RWPE1 (cell line): Measurements from ENCODE around the gene P2RX1.
A peak's percentile ranks its signal among the peaks of the same experiment; 100 is the strongest.

Source experiments
- CTCF ChIA-PET: fragments of 350-600 bp; sonication (Branson Sonifier 250); formaldehyde crosslinking; extraction: SDS; loops from one replicate; lab custom pipeline; 2021; lab: Yijun Ruan, JAX
- POLR2A ChIA-PET: fragments of 400-600 bp; formaldehyde crosslinking; extraction: SDS; loops from one replicate; lab custom pipeline; 2020; ENCODE audit warnings: antibody characterized with exemption; ENCODE audit not compliant: low non-redundant PET; lab: Yijun Ruan, JAX
- DNase-seq: peaks from one replicate; pipeline ENCODE4 v3.0.0; 2012; ENCODE audit warnings: low spot score
- H3K27ac ChIP-seq: fragments of 450-650 bp; 2 replicates; pipeline ENCODE4 v1.5.1; 2017
- TF ChIP-seq, protein P1 (sequence below): fragments of 450-650 bp; conservative IDR thresholded peaks from 2 replicates; pipeline ENCODE4 v1.5.1; 2017; ENCODE audit warnings: low read depth, mild to moderate bottlenecking

The P2RX1 gene

DNA sequence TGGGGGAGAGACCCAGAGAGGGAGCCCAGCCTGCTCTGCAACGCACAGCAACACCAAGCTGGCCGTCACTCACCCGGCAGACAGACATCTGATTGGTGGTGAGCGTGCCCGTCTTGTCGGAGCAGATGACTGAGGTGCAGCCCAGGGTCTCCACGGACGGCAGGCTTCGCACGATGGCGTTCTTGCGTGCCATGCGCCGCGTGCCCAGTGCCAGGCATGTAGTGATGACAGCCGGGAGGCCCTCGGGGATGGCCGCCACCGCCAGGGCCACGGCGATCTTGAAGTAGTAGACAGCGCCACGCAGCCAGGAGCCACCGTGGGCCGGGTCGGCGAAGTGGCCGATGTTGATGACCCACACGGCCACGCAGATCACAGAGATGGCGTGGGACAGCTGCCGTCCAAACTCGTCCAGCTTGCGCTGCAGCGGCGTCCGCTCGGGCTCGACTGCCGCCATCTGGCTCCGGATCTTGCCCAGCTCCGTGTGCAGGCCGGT, 31.1 kb upstream of the P2RX1 start:
- no peak for DNase-seq
- ChIA-PET POLR2A (no interaction called here), CTCF (no interaction called here)
- no peak overlapping the region for H3K27ac ChIP-seq
- TF ChIP-seq, protein P1, sequence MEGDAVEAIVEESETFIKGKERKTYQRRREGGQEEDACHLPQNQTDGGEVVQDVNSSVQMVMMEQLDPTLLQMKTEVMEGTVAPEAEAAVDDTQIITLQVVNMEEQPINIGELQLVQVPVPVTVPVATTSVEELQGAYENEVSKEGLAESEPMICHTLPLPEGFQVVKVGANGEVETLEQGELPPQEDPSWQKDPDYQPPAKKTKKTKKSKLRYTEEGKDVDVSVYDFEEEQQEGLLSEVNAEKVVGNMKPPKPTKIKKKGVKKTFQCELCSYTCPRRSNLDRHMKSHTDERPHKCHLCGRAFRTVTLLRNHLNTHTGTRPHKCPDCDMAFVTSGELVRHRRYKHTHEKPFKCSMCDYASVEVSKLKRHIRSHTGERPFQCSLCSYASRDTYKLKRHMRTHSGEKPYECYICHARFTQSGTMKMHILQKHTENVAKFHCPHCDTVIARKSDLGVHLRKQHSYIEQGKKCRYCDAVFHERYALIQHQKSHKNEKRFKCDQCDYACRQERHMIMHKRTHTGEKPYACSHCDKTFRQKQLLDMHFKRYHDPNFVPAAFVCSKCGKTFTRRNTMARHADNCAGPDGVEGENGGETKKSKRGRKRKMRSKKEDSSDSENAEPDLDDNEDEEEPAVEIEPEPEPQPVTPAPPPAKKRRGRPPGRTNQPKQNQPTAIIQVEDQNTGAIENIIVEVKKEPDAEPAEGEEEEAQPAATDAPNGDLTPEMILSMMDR, result no peak

DNA sequence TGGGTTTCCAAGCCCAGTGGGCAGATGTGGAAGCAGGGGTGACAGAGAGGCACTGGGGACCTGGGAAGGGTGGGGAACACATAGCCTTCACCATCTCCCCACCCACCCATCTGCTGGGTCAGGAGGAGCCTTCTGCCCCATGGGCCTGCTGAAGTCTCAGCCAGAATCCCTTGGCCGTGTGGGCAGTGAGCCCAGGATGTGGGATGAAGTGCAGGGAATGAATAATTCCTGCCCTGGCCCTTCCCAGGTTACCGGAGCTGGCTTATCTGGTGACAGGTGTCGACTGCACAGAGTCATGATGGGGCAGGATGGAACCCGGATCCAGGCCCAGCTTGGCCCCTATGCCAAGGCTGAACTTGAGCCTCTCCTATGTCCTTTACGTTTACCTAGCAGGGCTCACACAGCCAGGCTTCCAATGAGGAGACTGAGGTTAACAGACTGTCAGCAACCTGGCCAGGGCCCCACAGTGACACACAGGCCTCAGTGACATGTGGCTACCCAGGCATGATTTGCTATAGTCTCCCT, 30.5 kb upstream of the P2RX1 start:
- no peak for DNase-seq
- TF ChIP-seq, protein P1, result no peak
- CTCF ChIA-PET, result interaction anchor here (0.6 kb wide), 1 partner anchor 81 kb away, joined by 5 read pairs; no protein-coding TSS in a partner anchor

DNA sequence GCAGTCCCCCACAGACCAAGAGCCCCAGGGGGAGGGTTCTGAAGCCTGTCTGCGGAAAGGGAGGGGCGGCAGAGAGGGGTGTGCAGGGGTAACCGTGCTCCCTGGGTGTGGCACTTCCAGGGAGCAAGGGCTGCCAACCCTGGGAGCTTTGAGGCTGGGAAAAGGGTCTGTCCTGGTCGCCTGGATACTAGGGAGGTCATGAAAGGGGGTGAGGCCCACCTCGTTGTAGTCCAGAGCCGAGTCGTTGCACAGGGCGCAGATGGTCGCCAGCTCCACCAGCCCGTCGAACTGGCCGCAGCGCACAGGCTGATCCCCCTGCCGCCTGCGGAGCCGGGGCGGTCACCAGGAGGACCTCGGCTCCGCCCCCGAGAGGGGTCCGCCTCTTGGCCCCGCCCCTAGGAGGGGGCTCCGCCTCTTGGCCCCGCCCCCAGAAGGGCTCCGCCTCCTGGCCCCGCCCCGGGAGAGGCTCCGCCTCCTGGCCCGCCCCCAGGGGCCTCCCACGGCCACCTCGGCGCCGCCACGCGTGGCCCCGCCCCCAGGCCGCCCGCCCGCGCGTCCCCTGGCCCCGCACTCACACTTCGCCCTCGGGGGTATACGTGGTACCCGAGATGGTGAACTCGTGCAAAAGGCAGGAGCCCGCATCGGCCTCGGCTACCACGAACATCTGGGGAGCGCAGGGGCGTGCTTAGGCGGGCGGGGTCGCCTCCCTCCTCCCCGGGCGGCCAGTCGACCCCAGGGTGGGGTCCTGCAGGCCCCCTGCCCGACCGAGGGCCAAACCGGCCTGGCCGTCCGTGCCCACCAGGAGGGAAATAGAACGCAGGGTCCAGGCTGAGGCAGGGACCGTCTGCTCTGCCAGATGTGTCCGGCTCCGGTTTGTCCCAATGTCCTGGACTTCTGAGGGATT, 28.5 kb upstream of the P2RX1 start:
- no peak overlapping the region for H3K27ac ChIP-seq
- CTCF ChIA-PET, result interaction anchor here (0.5 kb wide), 1 partner anchor 67 kb away, joined by 3 read pairs; no protein-coding TSS in a partner anchor
- DNase-seq, result peak; percentile 72
- POLR2A ChIA-PET, result no interaction called here
- TF ChIP-seq, protein P1, result no peak

More for the DNA sequence above, 30.5 kb upstream of the P2RX1 start:
- no peak overlapping the region for H3K27ac ChIP-seq
- POLR2A ChIA-PET, result no interaction called here

DNA sequence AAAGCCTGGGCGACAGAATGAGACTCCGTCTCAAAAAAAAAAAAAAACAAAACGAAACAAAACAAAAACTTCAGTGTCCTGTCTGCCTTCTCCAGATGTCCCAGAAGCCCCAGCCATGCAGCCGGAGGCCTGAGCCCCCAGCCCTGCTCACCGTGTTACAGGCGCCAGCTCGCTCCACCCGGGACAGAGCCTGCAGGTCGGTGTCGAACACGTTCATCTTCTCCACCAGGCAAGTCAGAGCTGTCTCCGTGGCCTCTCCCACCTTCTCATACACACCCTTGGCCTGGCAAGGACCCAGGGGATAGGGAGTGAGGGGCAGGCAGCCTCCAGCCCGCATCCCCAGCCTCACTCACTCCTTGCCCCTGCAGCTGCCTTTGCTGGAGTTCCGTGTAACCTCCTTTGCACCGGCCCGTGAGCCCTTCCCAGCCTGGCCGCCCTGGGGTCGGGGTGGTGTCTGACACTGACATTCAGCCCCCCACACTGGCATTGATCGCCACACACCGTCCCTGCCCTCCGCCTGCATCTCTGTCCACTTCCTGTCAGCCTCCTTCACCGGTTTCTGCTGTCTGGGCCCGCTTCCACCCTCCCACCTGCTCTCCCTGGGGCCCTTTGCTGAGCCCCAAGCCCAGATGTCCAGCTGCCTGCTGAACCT, 27.1 kb upstream of the P2RX1 start:
- no peak overlapping the region for H3K27ac ChIP-seq
- CTCF ChIA-PET, result interaction anchor here (0.7 to 1.3 kb wide), 2 partner anchors 38 to 187 kb away, joined by 3 to 10 read pairs; no protein-coding TSS in a partner anchor
- TF ChIP-seq, protein P1, result no peak
- no peak for DNase-seq
- POLR2A ChIA-PET, result no interaction called here

DNA sequence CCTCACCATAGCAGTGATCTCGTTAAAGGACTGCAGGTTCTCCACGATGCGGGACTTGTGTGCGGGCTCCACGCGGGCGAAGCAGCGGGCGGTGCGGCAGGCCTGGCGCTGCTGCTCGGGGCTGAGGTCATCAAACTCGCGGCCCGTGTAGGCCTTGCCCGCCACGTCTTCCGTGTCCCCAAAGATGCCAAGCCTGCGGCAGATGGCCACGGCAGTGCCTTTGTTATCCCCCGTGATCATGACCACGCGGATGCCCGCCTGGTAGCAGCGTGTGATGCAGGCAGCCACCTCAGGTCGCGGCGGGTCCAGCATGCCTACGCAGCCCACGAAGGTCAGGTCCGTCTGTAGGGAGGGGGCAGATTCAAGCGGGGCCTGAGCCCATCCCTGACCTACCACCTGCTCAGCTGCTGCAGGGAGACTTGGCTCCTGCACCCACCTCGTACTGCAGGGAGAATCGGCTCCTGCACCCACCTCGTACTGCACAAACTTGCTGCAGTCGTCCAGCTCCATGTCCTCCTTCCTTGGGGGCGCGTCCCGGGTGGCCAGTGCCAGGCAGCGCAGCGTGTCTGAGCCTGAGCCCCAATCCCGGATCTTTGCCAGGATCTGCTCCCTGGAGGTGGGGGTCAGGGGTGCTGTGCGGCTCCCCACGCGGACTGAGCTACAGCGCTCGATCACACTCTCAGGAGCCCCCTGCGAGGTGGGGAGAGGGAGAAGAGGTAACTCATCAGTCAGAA, 24.9 kb upstream of the P2RX1 start:
- ChIA-PET CTCF (no interaction called here), POLR2A (no interaction called here)
- TF ChIP-seq, protein P1, result no peak
- no peak overlapping the region for H3K27ac ChIP-seq
- no peak for DNase-seq
